ENCODE measurements around the gene PTH2.
"Not testable (repeated sequence)": the region's sequence is repeated elsewhere in the genome, so short reads cannot be mapped to it uniquely, and the experiment has no call there.

The PTH2 gene

GRCh38 chr19:49447485-49448431 lies 24.5 kb upstream of the PTH2 start:
- no peak for DNase-seq

- no peak for DNase-seq
Observed at GRCh38 chr19:49445997-49446396, 22.8 kb upstream of the PTH2 start.

GRCh38 chr19:49444100-49444700 lies 21.0 kb upstream of the PTH2 start:
- DNase-seq = not testable (repeated sequence)

GRCh38 chr19:49443366-49444099 lies 20.3 kb upstream of the PTH2 start:
- DNase-seq = peak; percentile 86

GRCh38 chr19:49442771-49443365 lies 19.6 kb upstream of the PTH2 start:
- peak; percentile 77 for DNase-seq

GRCh38 chr19:49442354-49442753 lies 19.1 kb upstream of the PTH2 start:
- no peak for DNase-seq

GRCh38 chr19:49441960-49442350 lies 18.7 kb upstream of the PTH2 start:
- no peak for DNase-seq

- DNase-seq = no peak
Observed at GRCh38 chr19:49441210-49441959, 18.1 kb upstream of the PTH2 start, which contains the start of gene SLC17A7. SLC17A7 (minus strand) TSS chr19:49441527; CDS start chr19:49441379, 148 bp downstream.

- no peak for DNase-seq
Observed at GRCh38 chr19:49440439-49441209, 17.4 kb upstream of the PTH2 start.

- DNase-seq = no peak
Observed at GRCh38 chr19:49439836-49440235, 16.6 kb upstream of the PTH2 start.

- DNase-seq = no peak
Observed at GRCh38 chr19:49438261-49438660, 15.0 kb upstream of the PTH2 start.

GRCh38 chr19:49437231-49437630 lies 14.0 kb upstream of the PTH2 start:
- DNase-seq = no peak

- DNase-seq = no peak
Observed at GRCh38 chr19:49436381-49437017, 13.3 kb upstream of the PTH2 start.

GRCh38 chr19:49435670-49436069 lies 12.4 kb upstream of the PTH2 start:
- no peak for DNase-seq

GRCh38 chr19:49434907-49435583 lies 11.8 kb upstream of the PTH2 start:
- DNase-seq = no peak

GRCh38 chr19:49433240-49433901 lies 10.1 kb upstream of the PTH2 start:
- DNase-seq = no peak

GRCh38 chr19:49432141-49433073 lies 9.2 kb upstream of the PTH2 start:
- DNase-seq = no peak

- DNase-seq = no peak
Observed at GRCh38 chr19:49431330-49431749, 8.1 kb upstream of the PTH2 start.

Measured in GOT3 (cell line).